ENCODE data around the gene CALCR.

The CALCR gene

DNA sequence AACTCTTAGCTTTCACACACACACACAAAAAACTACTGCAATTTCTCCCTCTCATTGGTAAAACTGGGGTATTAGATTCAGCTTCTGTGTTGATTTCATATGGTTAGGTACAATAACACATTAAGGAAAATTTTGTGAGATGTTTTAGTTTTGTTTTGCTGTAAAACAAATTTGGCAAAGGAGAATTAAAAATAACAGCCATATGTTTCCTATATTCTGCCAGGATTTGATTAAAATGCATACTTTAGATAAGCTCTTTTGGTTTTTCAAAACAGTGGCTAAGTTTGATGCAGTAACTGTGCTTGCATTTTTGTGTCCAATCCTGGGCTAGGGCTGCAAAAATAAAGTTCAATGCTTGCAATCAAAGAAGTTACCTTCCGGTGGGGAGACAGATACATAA, 126.3 kb downstream of the CALCR start:
- DNase-seq (ENCODE audit: low read depth in 2 of 2) = no peak

DNA sequence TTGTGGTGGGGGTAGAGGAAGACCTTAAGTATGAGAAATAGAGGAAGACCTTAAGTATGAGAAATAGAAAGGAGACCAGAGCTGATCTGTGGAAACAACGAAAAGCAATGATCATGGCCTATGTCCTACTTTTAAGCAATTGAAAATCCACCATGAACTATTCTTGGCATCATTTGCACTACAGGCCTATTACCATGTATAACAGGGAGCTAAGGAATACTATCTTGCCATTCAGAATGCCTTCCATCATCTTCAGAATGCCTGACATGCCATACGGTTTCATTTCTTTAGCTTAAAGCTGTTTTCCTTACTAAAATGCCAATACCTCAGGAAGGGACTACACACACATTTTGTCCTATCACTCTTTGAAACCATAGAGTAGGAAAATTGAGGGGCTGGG, 127.0 kb downstream of the CALCR start:
- no peak for DNase-seq (ENCODE audit: low read depth in 2 of 2)

DNA sequence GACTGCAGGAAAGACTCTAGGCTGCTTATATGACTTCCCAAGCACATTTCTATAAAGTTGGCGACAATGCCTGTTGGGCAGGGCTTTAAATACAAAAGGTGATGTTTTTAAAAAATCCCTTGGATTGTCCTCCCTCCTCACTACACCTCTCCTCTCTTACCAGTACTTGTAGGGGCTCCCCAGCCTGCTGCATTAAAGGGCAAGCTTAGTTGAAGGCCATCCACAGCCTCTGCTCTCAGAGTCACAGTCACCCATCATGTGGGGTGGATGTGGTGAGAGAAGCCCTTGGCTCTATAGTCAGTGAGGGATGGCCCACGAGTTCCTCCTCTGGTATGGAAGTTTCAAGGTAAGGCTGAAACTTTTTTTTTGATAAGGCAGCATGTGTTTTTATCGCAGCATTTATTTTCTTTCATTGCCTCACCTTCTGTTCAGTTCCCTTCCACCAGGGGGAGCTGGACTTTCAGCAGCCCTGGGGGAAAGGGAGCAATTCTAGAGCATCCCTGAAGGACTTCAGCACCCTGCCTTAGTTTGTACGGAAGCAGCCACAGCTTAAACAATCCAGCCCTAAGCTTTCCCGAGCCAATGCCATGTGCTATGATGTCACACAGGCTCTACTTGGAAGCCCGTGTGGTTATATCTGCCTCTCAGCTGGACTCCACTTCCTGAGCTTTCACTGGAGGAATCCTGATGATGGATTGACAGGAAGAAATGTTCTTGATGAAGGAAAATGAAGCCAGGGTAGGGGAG, 131.9 kb downstream of the CALCR start:
- DNase-seq (ENCODE audit: low read depth in 2 of 2) = peak in 1 of 2 experiments; percentile 1

DNA sequence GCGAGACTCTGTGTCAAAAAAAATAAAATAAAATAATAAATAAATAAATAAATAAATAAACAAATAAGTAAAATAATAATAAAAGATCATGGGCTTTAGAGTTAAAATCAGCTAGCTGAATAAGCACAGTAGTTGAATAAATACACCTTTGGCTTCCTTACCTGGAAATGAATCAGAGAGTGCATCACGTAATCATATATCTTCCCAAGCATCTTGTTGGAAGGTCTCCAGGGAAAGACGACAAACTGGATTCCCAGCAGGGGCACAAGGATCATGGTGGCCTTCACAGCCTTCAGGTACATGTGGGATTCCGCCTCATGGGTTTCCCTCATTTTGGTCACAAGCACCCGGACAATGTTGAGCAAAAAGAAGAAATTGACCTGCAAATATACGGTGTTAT, 138.7 kb downstream of the CALCR start:
- DNase-seq (ENCODE audit: low read depth in 2 of 2) = no peak

DNA sequence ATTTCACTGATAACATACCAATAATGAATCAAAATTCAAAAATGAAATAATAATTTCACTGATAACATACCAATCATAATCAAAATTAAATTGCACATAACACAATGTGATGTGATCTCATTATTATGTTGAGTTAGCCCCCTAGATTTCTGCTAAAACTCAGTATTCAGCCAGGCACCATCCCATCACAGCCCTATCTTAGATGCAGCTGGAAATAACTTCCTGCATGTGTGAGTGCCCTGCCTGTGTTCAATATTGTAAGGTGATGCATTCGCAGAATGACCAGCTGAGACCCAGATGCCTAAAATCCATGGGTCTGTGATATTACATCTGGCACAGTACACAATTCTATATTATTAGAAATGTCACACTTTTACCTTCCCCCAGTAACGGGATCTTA, 142.4 kb downstream of the CALCR start:
- DNase-seq (ENCODE audit: low read depth in 2 of 2) = no peak

DNA sequence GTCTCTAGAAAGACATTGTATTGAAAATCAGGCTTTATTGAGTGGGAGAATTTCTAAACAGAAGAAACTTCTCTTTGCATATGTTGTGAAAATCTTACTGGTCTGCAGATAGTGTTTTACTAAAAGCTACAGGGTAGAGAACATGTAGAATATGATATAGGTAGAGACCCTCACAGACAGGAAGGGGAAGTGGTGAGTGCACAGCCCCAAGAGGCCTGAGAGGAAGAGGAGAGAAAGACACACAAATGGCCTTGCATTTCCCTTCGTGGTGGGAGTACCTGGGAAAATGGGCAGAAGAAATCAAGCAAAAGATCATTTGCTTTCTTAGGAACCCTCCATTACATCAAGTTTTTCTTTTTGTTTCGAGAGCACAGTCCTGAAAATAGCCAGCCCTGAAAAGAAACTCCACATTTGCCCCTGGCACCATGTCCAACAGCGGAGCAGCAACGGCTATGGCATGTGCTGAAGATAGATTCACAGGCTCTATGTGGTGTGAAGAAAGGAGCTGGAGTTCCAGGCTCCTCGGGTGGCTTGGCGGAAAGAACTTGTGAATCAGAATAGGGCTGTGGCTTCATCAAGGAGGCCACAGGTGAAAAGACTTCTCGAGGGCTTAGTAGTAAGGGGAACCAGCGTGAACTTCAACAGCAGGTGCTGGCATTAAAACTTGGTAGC, 143.5 kb downstream of the CALCR start:
- no peak for DNase-seq (ENCODE audit: low read depth in 2 of 2)

DNA sequence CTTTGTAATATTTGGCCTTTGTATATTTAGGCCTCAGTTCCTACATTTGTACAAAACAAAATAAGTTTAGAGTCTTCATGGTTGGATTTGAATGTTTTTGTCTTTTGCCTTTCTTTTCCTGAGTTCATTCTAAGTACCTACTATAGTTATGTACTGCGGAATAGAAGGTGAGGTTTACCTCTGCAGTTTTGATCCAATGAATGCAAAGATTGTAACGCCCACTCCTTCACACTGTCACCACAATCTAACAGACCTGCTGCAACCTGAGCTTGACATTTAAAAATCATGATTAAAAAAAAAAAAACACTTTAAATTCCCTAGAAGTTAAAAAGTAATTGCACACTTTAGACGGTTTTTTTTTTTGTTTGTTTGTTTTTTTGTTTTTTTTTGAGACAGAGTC, 145.0 kb downstream of the CALCR start:
- DNase-seq (ENCODE audit: low read depth in 2 of 2) = no peak

DNA sequence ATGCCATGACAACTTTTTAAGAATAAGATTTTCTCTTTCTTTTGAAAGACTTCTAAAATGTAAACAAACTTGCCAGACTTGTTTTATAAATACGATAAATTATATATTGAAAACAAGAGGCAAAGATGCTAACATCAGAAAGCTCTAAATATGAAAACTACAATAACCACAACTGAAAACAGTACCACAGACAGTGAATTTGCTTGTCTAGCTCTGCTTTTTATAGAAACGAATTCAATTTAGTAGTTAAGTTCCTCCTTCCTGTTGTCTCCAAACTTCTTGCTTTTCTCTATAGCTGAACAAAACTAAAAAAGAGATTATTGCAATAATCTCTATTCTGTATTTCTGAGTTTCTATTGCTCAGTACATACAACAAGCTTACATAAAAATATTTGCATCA, 147.4 kb downstream of the CALCR start:
- no peak for DNase-seq (ENCODE audit: low read depth in 2 of 2)

DNA sequence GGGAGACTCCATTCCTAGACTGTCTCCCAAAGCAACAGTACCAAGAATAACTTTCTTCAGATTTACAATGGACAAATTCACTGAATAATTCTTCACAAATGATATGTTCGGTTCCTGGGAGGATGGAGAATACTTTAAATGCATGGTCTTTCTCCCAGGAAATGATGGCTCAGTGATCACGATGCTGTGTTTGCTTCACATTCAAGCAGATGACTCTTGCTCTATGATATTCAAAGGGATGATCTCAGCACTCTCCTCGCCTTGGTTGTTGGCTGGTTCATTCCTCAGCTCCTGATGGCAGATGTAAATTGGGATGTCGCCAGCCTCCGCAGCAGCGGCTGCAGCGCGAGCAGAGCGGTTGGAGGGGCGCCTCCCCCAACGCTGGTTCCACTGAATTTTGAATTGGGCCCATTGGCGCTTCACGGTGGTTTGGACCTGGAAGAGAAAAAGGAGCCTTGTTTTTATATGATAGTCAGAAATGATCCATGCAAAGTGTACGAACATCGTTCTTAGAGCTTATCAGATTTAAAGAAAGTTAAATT, 148.3 kb downstream of the CALCR start:
- no peak for DNase-seq (ENCODE audit: low read depth in 2 of 2)

DNA sequence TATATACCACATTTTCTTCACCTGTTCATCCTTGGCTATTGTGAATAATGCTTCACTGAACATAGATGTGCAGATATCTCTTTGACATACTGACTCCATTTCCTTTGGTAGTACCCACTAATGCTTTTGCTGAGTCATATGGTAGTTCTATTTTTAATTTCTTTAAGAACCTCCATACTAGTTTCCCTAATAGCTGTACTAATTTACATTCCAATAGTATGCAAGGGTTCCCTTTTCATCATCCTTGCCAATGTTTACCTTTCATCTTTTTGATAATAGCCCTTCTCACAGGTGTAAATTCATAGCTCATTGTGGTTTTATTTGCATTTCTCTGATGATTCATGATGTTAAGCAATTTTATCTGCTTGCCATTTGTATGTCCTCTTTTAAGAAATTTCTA, 159.9 kb downstream of the CALCR start:
- DNase-seq (ENCODE audit: low read depth in 2 of 2) = no peak

DNA sequence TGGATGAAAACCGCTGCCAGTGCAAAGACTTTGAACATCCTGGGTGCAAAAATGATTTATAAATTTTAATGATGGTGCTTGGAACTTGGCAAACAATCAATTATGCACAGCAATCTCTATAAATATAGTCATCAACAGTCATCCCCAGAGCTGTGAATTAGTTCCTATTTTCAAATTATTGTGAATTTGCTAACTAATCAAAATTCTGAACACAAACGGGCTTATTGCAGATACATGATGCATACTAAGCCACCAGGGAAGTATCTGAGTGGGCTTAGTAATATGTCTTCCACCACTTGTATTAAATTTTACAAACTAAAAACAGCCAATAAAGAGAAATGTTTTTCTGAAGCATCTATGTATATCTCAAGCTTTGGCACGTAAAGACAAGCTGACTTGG, 165.2 kb downstream of the CALCR start:
- DNase-seq (ENCODE audit: low read depth in 2 of 2) = no peak

DNA sequence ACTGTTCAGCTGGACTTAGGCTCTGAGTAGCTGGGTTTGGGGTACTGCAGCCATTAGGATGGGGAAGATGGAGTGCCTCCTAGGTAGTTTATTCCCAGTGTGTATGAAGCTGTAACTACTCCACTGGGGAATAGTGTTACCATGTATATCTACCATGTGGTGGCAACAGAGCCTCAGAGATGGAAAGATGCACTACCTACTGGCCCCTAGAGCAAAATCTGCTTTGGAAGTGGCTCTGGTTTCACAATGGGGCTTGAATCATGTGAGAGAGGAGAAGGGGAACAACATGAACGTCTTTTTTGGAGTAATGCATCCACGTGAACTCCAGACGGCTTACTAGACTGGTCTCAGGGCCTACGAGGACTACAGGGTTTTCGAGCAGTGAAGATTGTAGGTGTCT, 167.3 kb downstream of the CALCR start:
- DNase-seq (ENCODE audit: low read depth in 2 of 2) = no peak

DNA sequence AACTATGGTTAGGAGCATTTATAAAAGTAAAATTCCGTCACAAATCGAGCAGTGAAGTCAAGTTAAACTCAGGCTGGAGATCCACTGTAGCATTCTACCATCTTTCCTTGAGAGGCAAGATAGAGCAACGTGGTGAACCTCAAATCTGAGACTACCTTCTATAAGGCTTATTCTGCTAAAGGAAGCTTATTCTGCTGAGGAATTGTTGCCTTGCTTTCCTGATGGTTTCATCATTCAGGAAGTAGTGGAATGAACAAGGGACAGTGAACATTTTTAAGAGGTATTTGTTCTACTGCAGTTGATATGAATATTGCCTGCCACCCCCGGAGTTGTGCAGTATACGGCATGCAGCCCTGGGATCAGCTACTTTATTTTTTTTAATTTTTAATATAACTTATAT, 171.6 kb downstream of the CALCR start:
- no peak for DNase-seq (ENCODE audit: low read depth in 2 of 2)

DNA sequence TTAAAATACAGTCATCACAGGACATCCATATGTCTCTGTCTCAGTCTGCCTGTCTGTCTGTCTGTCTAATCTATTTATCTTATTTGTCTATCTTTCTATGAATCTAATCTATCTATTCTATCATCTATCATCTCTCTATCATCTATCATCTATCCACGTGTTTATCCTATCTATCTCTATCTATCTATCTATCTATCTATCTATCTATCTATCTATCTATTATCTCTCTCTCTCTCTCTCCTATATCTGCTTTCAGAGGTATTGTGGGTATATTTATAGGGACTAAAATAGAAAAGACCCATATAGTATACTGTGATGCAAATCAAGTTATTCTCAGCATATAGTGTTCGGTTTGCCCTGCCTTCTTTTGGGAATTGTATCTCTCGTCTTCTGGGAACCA, 174.9 kb downstream of the CALCR start:
- DNase-seq (ENCODE audit: low read depth in 2 of 2) = no peak

DNA sequence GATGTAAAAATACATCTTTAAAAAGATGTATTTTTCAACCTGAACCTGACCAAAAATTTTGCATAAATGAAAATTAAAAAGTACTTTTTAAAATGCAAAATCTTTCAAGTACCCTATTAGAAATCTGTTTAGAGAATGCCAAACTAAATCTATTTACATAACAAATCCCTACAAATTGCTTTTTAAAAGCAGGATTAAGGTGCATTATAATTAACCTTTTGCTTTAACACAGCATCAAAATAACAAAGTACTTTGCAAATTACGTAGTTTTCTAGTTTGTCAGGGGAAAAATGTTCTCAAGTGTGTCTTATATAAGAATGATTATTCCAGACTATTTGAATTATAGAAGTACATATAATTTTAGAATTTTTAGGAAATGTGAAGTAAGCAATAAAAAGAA, 181.5 kb downstream of the CALCR start:
- DNase-seq (ENCODE audit: low read depth in 2 of 2) = no peak

DNA sequence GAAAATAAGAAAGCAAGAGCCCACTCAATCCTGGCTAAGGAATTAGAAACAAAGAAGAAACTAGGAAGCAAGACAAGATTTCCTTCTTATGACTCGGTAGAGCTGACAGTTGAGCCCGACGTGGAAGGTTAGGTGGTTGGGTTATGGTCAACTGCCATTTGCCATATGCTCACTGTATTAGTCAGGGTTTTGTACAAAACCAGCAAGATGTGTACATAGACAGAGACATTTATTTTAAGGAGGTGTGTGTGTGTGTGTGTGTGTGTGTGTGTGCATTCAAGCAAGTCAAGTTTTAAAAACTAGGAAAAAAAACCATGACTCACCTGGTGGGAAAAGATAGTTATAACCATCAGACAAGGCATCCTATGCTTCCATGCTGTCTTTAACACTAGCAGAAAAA, 183.9 kb downstream of the CALCR start:
- no peak for DNase-seq (ENCODE audit: low read depth in 2 of 2)

DNA sequence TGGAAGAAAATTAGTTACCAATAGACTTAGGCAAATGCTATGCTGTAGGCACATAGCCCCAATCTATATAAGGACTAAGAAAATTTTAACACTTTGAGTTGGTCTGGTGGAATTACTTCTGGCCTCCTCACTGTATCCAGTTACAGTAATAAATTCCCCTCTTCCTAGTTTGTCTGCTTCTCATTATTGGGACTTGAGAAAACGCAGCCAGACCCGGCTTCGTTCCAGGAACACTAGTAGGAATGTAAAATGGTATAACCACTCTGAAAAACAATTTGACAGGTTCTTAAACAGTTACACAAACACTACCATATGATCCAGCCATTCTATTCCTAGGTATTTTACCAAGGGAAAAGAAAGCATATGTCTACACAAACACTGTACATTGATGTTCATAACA, 192.2 kb downstream of the CALCR start:
- DNase-seq (ENCODE audit: low read depth in 2 of 2) = peak; percentile 21 to 30

DNA sequence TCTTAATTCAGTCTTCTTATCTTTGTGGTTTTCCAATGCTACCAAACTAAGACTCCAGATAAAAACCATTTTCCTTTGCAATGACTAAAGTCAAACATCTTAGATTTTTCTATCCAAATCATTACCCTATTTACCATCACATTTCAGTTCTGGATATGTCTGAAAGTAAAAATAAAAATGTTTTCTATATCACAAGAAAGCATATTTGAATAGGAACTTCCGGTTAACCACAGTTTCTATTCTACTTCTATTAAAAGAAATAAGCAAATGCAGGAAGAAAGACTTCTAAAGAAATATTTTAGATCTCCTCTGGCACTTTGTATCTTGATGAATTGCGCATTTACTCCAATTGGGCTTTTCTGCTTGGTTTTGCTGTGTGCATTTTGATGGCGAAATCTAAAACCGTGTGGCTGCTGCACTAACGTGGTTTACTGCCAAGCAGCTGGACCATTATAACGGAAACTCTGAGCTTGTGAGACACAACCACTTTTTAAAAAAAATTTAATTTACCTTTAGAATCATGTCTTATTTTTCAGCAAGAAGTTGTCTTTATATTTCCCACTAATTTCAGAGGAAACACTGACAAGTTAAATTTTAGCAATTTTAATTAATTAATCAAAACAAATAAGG, 196.3 kb downstream of the CALCR start:
- no peak for DNase-seq (ENCODE audit: low read depth in 2 of 2)

DNA sequence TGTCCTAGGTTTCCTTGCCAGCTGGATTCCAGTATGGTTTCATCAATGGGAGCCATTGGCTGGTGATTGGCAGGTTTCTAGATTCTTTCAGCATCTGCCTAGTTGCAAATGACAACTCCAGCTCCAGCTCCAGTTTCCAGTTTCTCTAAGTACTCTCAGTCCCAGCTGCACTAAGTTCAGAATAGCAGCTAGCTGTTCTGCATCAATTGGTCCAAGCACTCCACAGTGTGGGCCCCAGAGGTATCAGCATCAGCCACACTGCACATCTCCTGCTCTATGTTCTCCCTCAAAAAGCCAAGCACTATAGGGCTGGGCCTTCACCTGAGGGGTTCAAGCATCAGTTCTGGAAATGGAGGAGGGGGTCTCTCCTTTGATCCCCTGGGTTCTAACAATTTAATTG, 198.9 kb downstream of the CALCR start:
- DNase-seq (ENCODE audit: low read depth in 2 of 2) = no peak
